Hepatic stellate cell (primary cell): Measurements from ENCODE around the gene PIN1.
A peak's percentile ranks its signal among the peaks of the same experiment; 100 is the strongest.
"Not testable (repeated sequence)": the region's sequence is repeated elsewhere in the genome, so short reads cannot be mapped to it uniquely, and the experiment has no call there.

ENCODE experiments used
- DNase-seq: peaks from one replicate; pipeline ENCODE4 v3.0.0; 2011; ENCODE audit warnings: low spot score

Gene PIN1

DNA sequence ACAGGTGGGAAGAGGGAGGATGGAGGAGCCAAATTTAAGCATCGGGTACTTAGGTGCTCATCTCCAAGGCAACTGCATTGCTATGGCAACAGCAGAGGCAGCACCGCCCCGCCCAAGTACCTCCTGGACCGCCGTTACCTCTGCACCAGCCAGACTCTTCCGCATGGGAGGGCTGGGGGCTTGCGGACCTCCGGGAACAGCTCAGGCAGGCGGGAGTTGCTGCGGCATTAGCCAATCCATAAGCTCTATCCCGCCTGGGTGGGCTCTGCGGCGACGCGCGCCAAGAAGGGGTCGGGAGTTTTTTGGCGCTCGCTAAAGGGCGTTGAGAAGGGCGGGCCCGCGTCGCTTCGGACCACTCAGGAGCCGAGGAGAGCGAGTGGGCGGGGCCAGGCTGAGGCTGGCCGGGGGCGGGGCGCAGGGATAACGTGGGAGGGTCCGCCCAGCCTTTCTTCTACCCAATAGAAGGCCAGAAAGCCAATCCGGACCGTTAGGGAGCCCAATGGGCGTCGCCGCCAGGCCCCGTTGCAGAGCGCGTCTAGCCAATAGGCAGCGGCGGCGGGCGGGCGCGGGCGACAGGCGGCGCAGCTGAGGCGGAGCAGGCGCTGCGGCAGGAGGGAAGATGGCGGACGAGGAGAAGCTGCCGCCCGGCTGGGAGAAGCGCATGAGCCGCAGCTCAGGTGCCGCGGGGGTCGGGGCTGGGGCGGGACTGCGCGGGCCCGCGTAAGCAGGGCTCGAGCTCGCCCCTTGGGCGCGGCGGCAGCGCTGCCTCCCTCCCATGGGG lies at the start of gene PIN1:
Gene PIN1 (plus strand): TSS at position 593 of the 781 bp plus-strand sequence. CDS start 27 bp downstream, at position 620.
- peak; percentile 100 for DNase-seq

DNA sequence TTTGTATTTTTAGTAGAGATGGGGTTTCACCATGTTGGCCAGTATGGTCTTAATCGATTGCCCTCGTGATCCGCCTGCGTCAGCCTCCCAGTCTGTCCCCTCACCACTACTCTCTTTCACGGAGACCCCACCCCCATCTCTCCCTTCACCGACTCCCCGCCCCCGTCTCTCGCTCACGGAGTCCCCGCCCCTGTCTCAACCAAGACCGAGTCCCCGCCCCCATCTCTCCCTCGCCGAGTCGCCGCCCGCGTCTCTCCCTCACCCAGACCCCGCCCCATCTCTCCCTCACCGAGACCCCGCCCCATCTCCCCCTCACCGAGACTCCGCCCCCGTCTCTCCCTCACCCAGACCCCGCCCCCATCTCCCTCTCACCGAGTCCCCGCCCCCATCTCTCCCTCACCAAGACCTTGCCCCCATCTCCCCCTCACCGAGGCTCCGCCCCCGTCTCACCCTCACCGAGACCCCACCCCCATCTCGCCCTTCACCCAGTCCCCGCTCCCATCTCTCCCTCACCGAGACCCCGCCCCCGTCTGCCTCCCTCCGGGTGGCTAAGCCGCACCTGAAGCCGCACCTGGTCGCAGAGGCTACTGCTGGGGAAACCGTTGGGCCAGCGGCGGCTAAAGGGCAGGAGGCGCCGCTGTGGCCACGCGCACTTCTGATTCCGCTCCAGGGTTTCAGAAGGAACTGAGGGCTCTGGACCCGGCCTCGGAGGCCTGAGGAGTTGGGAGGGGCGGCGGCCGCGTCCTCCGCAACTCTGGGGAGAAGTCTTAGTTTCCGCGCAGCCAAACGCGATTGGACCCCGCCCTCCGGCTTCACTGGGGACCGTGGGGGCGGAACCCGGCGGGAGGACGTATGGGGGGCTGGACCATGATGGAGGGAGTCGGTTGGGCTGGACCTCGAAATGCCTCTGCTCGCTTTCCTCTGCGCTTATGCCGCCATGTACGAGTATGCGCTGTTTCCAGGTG lies 49.5 kb upstream of the PIN1 start:
- peak; percentile 95 for DNase-seq

DNA sequence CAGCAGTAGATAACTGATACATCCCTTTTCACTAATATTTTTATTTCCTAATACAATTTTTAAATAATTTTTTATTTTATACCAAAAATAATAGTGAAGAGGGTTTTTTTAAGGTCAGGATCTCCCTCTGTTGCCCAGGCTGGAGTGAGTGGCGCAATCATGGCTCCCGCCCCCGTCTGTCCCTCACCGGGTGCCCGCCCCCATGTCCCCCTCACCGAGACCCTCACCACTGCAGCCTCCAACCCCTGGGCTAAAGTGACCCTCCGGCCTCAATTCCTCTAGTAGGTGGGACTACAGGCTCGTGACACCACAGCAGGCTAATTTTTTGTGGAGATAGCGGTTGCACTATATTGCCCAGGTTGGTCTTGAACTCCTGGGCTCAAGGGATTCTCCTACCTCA lies 48.8 kb upstream of the PIN1 start:
- no peak for DNase-seq

DNA sequence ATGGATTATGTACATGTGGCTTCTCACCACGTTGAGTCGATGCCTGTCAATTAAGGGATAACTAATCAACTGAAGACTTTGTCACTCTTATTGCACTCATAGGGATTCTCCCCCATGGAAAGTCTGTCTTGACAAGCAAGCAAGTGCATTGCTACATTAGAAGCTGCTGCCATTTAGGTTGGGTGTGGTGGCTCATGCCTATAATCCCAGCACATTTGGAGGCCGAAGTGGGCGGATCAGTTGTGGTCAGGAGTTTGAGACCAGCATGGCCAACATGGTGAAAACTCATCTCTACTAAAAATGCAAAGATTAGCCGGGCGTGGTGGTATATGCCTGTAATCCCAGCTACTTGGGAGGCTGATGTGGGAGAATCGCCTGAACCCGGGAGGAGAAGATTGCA lies 48.3 kb upstream of the PIN1 start:
- no peak for DNase-seq

DNA sequence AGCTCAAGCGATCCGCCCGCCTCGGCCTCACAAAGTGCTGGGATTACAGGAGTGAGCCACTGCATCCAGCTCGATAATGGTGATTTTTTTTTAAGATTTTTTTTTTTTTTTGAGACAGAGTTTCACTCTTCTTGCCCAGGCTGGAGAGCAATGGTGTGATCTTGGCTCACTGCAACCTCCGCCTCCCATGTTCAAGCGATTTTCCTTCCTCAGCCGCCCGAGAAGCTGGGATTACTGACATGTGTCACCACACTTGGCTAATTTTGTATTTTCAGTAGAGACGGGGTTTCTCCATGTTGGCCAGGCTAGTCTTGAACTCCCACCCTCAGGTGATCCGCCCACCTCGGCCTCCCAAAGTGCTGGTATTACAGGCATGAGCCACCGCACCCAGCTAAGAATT lies 46.5 kb upstream of the PIN1 start:
- not testable (repeated sequence) for DNase-seq

DNA sequence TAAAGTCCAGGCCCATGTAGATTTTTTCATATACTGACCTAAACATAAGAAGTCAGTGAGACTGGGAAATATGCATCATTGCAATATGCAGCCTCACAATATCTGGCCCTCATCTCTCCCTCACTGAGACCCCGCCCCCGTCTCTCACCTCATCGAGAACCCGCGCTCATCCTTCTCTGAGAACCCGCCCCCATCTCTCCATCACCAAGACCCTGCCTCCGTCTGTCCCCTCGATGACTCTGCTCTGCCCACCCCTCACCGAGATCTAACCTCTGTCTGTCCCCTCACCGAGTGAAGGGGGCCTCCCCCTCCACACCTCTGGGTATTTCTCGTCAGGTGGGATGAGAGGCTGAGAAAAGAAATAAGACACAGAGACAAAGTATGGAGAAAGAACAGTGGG lies 46.1 kb upstream of the PIN1 start:
- no peak for DNase-seq

DNA sequence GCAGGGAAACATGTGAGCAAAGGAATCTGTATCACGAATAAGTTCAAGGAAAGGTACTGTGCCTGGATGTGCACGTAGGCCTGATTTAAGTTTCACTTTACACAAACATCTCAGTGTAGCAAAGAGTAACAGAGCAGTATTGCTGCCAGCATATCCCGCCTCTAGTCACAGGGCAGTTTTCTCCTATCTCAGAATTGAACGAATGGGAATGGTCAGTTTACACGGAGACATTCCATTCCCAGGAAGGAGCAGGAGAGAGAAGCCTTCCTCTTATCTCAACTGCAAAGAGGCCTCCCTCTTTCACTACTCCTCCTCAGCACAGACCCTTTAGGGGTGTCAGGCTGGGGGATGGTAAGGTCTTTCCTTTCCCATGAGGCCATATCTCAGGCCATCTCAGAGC lies 45.5 kb upstream of the PIN1 start:
- not testable (repeated sequence) for DNase-seq

DNA sequence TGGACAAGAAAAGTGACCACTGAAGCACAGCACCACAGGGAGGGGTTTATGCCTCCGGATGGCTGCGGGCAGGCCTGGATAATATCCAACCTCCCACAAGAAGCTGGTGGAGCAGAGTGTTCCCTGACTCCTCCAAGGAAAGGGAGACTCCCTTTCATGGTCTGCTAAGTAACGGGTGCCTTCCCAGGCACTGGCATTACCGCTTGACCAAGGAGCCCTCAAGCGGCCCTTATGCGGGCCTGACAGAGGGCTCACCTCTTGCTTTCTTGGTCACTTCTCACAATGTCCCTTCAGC lies 44.1 kb upstream of the PIN1 start:
- DNase-seq = not testable (repeated sequence)

DNA sequence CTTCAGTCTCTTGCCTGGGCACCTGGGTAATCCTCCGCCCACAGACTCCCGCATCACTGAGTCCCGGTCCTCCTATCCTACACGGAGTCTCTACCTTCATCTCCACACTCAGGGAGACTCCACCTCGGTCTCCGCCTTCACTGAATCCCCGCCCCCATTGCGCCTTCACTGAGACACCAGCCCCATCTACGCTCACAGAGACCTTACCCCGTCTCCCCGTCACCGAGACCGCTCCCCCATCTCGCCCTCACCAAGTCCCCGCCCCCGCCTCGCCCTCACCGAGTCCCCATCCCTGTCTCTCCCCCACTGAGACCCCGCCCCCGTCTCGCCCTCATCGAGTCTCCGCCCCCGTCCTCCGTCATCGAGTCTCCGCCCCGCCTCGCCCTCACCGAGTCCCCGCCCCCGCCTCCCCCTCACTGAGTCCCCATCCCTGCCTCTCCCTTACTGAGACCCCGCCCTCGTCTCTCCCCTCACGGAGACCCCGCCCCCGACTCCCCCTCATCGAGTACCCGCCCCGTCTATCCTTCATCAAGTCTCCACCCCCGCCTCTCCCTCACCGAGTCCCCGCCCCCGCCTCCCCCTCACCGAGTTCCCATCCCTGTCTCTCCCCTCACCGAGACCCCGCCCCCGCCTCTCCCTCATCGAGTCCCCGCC lies 43.4 kb upstream of the PIN1 start:
- DNase-seq = peak; percentile 94

DNA sequence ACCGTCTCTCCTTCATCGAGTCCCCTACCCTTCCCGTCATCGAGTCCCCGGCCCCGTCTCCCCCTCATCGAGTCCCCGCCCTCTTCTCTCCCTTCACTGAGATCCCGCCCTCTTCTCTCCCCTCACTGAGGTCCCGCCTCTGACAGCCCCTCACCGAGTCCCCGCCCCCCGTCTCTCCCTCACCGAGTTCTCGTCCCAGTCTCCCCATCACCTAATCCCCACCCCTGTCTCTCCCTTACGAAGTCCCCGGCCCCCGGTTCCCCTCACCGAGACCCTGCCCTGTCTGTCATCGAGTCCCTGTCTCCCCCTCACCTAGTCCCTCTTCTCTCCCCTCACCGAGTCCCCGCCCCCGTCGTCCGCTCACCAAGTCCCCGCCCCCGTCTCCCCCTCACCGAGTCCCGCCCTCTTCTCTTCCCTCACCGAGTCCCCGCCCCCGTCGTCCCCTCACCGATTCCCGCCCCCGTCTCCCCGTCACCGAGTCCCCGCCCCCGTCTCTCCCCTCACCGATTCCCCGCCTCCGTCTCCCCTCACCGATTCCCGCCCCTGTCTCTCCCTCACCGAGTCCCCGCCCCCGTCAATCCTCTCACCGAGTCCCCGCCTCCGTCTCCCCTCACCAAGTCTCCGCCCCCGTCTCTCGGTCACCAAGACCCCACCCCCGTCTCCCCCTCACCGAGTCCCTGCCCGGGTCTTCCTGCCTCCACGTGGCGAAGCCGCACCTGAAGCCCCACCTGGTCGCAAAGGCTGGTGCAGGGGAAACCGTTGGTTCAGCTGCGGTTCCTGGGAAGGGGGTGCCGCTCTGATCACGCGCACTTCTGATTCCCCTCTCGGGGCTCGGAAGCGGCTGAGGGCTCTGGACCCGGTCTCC lies 42.7 kb upstream of the PIN1 start:
- peak; percentile 90 for DNase-seq

DNA sequence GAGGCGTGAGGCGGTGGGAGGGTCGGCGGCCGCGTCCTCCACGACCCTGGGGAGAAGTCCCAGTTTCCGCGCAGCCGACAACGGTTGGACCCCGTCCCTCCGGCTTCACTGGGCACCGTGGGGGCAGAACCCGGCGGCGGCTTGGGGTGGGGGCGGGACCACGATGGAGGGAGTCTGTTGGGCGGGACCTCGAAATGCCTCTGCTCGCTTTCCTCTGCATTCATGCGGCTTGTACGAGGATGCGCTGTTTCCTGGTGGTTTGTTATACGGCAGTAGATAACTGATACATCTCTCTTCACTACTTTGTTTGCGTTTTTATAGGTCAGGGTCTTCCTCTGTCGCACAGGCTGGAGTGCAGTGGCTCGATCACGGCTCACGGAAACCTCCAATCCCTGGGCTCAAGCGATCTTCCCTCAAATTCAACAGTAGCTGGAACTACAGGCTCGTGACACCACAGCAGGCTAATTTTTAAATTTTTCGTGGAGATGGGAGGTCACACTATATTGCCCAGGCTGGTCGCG lies 42.0 kb upstream of the PIN1 start:
- DNase-seq = peak; percentile 24

DNA sequence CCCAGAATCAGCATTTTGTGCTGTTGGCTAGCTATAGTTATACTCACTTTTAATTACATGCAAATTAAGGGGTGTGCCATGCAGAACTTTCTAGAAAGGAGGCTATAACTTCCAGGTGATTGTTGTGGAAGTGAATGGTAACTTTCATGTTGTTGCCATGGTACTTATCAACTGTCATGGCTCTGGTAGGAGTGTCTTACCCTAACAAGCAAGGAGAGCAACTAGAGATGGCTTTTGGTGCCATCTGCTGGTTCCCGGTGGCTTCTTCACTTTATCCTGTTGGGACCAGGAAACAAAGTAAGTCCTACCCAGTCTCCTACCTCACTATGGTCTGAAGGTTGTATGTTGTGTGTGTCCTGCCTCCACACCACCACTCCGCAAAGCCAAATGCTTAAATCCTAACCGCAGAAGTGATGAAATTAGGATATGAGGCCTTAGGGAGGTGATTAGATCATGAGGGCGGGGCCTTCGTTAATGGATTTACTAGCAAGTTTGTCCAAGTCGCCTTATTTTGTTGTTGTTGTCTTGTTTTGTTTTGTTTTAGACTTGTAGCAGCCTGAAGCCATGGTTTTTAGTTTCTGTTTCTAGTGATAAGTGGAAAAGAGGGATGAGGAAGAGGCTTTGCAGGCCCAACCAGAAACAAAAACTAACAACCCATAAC lies 38.9 kb upstream of the PIN1 start:
- DNase-seq = peak; percentile 76

DNA sequence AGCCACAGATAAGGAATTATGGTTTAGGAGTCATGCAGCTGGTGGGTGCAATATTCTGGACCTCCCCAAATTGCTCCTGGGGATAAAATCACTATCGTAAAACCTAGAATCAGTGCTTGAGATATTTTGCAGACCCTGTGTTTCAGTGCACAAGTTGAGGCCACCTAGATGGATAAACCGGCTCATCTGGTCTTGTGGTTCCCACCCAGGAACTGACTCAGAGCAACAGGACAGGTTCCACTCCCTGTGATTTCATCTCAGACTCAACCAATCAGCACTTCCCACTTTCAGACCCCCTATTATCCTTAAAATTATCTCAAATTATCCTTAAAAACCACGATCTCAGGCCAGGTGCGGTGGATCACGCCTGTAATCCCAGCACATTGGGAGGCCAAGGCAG lies 37.2 kb upstream of the PIN1 start:
- DNase-seq = no peak

DNA sequence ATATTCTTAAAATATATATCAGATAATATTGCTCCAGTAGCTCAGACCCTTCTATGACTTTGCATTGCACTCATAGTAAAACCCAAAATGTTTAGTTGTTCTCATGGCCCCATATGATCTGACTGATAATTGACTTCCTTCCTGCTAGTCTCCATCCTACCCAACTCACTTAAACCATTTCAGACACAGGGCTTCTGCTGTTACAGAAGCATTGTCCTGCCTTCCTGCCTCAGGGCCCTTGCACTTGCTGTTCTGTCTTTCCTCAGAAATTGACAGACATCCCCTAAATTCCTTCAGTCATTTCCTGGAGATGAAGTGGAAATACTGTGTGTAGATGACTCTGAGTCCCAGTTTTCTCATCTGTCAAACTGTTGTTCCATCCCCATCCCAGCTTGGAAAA lies 36.0 kb upstream of the PIN1 start:
- DNase-seq = no peak

DNA sequence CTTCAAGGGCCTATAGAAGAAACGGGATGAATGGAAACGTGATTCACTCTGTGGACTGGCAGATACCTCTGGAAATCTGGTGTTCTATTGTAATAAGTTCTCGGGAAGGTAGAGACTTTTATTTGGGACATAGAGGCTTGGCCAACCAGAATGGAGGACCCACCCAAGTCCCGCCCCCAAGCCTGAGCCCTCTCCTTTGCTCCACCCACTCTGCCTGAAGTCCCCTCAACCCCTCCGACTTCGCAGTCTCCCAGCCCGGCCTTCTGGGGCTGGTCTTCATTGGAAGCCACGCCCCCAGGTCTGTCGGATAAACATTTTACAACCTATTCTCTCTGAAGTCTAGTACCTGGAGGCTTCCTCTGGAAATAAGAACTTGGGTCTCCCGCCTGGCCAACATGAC lies 33.1 kb upstream of the PIN1 start:
- no peak for DNase-seq

DNA sequence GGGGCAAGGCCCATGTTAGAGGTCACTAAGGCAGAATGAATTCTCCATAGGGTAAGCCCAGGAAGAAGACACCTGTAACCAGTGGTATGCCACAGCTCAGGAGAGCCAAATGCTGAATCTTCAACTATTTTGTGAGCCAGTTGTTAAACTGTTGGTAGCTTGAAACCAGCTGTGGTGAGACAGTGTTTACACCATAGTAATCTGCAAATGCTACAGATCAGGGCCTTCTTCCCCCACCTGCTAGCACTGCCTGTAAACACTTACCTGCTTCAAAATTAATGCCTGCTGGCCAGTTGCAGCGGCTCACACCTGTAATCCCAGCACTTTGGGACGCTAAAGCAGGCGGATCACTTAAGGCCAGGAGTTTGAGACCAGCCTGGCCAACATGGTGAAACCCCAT lies 28.3 kb upstream of the PIN1 start:
- no peak for DNase-seq

DNA sequence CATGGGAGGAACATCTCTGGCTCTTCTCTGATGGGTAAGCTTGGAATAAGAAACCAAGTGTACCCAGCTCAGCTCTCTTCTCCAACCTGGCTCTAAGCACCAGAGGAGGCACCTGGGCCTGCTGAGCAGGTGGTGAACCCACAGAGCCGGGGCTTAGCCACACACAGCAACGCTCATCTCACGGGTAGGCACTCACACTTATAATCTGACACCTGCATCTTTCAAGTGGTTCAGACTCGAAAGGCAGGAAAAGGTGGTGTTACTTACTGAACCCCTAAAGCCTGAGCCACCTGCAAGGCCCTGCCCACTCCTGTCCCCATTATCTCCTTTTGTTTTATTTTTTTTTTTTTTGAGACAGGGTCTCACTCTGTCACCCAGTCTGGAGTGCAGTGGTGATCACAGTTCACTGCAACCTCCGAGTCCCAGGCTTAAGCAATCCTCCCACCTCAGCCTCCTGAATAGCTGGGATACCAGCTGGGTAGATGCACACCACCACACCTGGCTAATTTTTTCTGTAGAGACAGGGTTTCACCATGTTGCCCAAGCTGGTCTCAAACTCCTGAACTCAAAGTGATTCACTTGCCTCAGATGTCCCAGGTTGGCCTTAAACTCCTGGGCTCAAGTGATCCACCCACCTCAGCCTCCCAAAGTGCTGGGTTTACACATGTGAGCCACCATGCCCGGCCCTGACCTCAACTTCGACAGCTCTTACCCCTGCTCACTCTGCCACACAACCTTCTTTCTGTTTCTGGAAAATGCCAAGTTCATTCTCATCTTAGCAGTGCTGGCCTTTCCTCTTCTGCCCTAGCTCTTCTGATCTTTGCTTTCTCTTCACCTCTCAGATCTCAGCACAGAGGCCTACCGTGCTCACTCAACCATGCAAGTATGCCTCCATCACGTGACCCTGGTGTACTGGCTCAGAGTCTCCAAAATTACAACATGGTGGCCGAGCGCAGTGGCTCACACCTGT lies 26.0 kb upstream of the PIN1 start:
- DNase-seq = no peak

DNA sequence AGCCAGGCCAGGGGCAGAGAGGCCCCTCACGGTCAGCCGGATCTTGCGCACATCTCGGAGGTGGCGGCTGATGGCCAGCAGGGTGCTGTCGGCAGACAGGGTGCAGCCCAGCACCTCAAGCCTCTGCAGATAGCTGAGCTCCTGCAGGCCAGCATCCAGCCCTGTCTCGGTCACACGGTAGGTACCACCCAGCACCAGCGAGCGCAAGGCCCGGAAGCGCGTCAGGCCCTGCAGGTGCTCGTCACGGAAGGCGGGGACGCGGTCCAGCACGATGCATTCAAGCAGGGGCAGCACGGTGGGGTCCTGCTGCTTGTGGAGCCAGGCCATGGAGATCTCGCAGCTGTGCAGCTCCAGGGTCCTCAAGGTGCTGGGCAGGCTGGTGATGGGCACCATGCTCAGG lies 24.0 kb upstream of the PIN1 start:
- no peak for DNase-seq

DNA sequence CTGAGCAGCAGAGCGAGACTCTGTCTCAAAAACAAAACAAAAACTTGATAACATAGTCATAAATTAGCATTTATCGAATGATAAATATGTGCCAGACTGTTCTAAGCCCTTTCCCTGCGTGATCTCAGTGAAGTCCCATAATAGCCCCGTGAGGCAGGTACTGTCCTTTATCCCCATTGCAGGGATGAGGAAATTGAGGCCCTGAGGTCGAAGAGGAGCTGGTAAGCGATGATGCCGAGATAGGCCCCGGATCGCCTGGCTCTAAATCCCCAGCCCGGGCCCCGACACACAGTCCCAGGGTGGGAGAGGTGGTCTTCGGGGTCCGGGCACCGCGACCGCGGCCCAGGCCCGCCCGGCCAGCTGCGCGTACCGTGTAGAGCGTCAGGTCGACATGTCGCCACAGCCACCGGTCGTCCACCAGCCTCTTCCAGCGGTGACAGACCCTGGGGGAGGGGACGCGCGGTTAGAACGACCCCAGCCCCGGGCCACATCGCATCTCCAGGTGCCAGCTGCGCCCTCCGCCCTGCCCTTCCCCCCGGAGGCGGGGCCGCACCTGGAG lies 16.9 kb upstream of the PIN1 start:
- DNase-seq = no peak
